ENCODE results near the gene WASL. TPM values are rescaled to one million over a fixed set of nuclear protein-coding genes. Genes with fewer than 3 reads are reported as not detected.

WASL gene
- total RNA-seq, 2 donors from 2014 or later, result 37.2 to 43.5 TPM

DNA sequence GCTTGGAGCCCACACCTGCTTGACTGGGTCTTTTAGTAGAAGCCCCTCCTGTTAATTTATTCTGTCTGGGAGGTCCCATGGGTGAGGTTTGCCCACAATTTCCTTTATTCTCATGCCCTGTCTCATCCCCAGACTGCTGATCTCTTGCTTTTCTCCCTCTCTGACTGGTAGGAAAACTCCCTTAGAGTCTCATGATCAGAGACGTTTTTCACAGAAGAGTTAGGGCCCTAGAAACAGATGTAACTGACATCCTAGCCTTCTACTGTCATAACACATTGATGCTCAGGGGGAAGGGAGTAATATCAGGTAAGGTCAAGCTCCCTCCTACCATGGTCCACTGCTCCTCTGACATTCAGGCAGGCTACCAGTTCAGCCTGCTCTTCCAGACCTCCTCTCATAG, 43.7 kb upstream of the WASL start:
- ATAC-seq (ENCODE audit: insufficient number of reproducible peaks, low FRiP score, low read depth) (no peak), DNase-seq (ENCODE audit: low spot score) (no peak)
- Histone ChIP-seq H3K27ac (no peak overlapping the region), H3K9me3 (no peaks in the 10 kb centered on the region), H3K27me3 (replicated peaks; ENCODE audit: insufficient read depth) (no peaks in the 10 kb centered on the region), H3K4me3 (no peak overlapping the region), H3K36me3 (no peaks in the 10 kb centered on the region), H3K4me1 (ENCODE audit: control insufficient read depth in 1 of 2, low read depth in 2 of 2) (no peaks in the 10 kb centered on the region)
- TF ChIP-seq, protein P1, sequence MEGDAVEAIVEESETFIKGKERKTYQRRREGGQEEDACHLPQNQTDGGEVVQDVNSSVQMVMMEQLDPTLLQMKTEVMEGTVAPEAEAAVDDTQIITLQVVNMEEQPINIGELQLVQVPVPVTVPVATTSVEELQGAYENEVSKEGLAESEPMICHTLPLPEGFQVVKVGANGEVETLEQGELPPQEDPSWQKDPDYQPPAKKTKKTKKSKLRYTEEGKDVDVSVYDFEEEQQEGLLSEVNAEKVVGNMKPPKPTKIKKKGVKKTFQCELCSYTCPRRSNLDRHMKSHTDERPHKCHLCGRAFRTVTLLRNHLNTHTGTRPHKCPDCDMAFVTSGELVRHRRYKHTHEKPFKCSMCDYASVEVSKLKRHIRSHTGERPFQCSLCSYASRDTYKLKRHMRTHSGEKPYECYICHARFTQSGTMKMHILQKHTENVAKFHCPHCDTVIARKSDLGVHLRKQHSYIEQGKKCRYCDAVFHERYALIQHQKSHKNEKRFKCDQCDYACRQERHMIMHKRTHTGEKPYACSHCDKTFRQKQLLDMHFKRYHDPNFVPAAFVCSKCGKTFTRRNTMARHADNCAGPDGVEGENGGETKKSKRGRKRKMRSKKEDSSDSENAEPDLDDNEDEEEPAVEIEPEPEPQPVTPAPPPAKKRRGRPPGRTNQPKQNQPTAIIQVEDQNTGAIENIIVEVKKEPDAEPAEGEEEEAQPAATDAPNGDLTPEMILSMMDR (IDR thresholded peaks at IDR 0.05), result no peak

DNA sequence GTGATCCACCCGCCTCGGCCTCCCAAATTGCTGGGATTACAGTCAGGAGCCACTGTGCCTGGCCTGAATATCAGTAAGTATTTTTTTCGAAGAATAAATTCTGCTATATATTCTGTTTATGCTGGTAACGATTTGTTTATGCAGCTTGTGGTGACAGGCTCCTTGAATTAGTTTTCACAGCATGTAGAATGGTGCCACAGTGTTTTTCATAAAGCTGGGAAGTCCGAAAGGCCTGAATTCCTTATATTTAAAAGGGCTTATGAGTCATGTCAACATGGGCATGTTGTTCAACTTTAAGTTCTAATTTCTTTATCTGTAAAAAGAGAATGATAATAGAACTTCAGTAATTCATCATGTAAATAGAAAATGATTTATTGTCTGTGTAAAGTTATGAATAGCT, 42.2 kb upstream of the WASL start:
- Histone ChIP-seq H3K9me3 (no peaks in the 10 kb centered on the region), H3K4me1 (ENCODE audit: control insufficient read depth in 1 of 2, low read depth in 2 of 2) (no peaks in the 10 kb centered on the region), H3K27me3 (replicated peaks; ENCODE audit: insufficient read depth) (no peaks in the 10 kb centered on the region), H3K27ac (no peak overlapping the region), H3K4me3 (no peak overlapping the region), H3K36me3 (no peaks in the 10 kb centered on the region)
- ATAC-seq (ENCODE audit: insufficient number of reproducible peaks, low FRiP score, low read depth) (no peak), DNase-seq (ENCODE audit: low spot score) (no peak)
- TF ChIP-seq, protein P1 (IDR thresholded peaks at IDR 0.05), result no peak

DNA sequence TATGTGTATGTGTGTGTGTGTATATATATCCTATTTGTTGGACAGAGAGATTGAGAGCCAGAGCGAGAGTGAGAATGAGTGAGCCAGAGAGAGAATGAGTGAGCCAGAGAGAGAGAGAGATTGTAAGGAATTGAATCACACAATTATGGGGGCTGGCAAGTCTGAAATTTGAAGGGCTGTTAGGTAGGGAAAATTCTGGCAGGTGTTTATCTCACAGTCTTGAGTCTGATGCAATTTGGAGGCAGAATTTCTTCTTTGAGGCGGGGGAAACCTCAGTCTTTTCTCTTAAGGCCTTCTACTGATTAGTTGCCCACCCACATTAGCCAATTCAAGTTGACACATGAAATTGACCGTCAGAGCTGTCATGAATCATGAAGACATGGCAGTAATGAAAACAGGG, 41.0 kb upstream of the WASL start:
- DNase-seq (ENCODE audit: low spot score), result no peak
- Histone ChIP-seq H3K9me3 (no peaks in the 10 kb centered on the region), H3K4me3 (no peak overlapping the region), H3K27ac (no peak overlapping the region), H3K4me1 (ENCODE audit: control insufficient read depth in 1 of 2, low read depth in 2 of 2) (no peaks in the 10 kb centered on the region), H3K36me3 (no peaks in the 10 kb centered on the region), H3K27me3 (replicated peaks; ENCODE audit: insufficient read depth) (no peaks in the 10 kb centered on the region)
- TF ChIP-seq, protein P1 (IDR thresholded peaks at IDR 0.05), result no peak
- no peak for ATAC-seq (ENCODE audit: insufficient number of reproducible peaks, low FRiP score, low read depth)

DNA sequence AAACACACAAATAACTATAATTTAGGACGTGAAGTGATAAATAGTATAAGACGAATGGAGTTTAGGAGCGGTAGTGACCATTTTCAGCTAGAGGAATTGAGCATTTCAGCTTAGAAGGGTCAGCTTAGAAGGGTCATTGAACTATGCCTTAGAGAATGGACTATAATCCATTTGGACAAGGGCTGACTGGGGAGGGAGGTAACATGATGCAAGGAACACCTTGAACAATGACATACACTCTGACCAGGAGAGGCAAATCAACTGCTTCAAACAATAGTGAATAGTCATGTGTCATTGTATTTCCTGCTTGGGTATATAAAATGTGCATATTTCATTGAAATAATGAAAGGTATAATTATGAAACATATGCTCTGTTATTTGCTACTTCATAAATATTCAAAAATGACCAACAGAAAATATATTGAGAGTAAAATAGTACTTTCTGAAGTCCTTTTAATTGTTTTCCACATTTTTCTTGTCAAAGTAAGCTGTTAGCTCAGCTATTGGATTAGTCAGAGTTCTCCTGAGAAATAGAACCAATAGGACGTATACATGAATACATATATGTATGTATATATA, 40.5 kb upstream of the WASL start:
- Histone ChIP-seq H3K4me1 (ENCODE audit: control insufficient read depth in 1 of 2, low read depth in 2 of 2) (no peaks in the 10 kb centered on the region), H3K27ac (no peak overlapping the region), H3K4me3 (no peak overlapping the region), H3K36me3 (no peaks in the 10 kb centered on the region), H3K27me3 (replicated peaks; ENCODE audit: insufficient read depth) (no peaks in the 10 kb centered on the region), H3K9me3 (no peaks in the 10 kb centered on the region)
- TF ChIP-seq, protein P1 (IDR thresholded peaks at IDR 0.05), result no peak
- DNase-seq (ENCODE audit: low spot score) (no peak), ATAC-seq (ENCODE audit: insufficient number of reproducible peaks, low FRiP score, low read depth) (no peak)

DNA sequence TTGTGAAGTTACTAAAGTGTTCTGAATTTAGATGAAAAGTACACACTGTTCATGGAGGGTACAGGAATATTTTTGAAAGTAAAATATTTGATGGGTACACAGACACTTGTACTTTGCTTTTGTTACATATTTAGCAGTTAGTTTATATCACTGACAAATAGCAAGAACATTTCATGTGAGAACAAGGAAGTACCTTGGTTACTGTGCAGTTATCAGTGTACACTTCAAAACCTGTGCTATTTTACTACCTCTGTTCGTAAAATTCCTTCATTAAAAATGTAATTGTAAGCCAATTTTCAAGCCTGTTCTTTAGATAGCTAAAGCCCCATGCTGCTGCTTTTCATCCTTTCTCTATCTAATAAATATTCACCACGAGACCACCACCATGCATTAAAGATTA, 39.8 kb upstream of the WASL start:
- DNase-seq (ENCODE audit: low spot score) (no peak), ATAC-seq (ENCODE audit: insufficient number of reproducible peaks, low FRiP score, low read depth) (no peak)
- TF ChIP-seq, protein P1 (IDR thresholded peaks at IDR 0.05), result no peak
- Histone ChIP-seq H3K27me3 (replicated peaks; ENCODE audit: insufficient read depth) (no peaks in the 10 kb centered on the region), H3K4me3 (no peak overlapping the region), H3K9me3 (no peaks in the 10 kb centered on the region), H3K27ac (no peak overlapping the region), H3K4me1 (ENCODE audit: control insufficient read depth in 1 of 2, low read depth in 2 of 2) (no peaks in the 10 kb centered on the region), H3K36me3 (no peaks in the 10 kb centered on the region)
